Nephron progenitor cell (in vitro differentiated cells): Measurements from ENCODE around the gene MLST8.
"Not testable (repeated sequence)": the region's sequence is repeated elsewhere in the genome, so short reads cannot be mapped to it uniquely, and the experiment has no call there.

Source experiments
- DNase-seq: peaks from one replicate; pipeline ENCODE4 v3.0.0; 2021
- H3K27ac Mint-ChIP-seq: 2 replicates; pipeline ENCODE4 v1.8.0; 2021; ENCODE audit warnings: mild to moderate bottlenecking, moderate library complexity, mixed read lengths
- H3K27me3 Mint-ChIP-seq: 2 replicates; pipeline ENCODE4 v1.8.0; 2021; ENCODE audit warnings: mild to moderate bottlenecking, low read depth, mixed read lengths; ENCODE audit not compliant: poor library complexity
- H3K36me3 Mint-ChIP-seq: 2 replicates; pipeline ENCODE4 v1.8.0; 2021; ENCODE audit warnings: low read depth, mixed read lengths
- H3K4me1 Mint-ChIP-seq: 2 replicates; pipeline ENCODE4 v1.8.0; 2021; ENCODE audit warnings: mixed read lengths
- H3K4me3 Mint-ChIP-seq: 2 replicates; pipeline ENCODE4 v1.8.0; 2021; ENCODE audit warnings: mild to moderate bottlenecking, moderate library complexity, mixed read lengths
- H3K9me3 Mint-ChIP-seq: 2 replicates; pipeline ENCODE4 v1.8.0; 2021; ENCODE audit warnings: mild to moderate bottlenecking, moderate library complexity, mixed read lengths
- CTCF ChIP-seq: fragments of 200-600 bp; sonication (generic); IDR thresholded peaks from 2 replicates; pipeline ENCODE4 v1.5.0; 2021; ENCODE audit warnings: antibody characterized with exemption

The MLST8 gene

GRCh38 chr16:2238150-2238837 is 33.0 kb downstream of the MLST8 start:
- H3K27me3 Mint-ChIP-seq: peaks cover 33% of the 10 kb centered on the region
- H3K4me1 Mint-ChIP-seq: no peaks in the 10 kb centered on the region
- no peak overlapping the region for H3K27ac Mint-ChIP-seq
- no peaks in the 10 kb centered on the region for H3K9me3 Mint-ChIP-seq
- H3K36me3 Mint-ChIP-seq: peaks cover 14% of the 10 kb centered on the region
- no peak for DNase-seq
- H3K4me3 Mint-ChIP-seq: no peak overlapping the region
- TF ChIP-seq CTCF: no peak

- Mint-ChIP-seq H3K27ac (no peak overlapping the region), H3K27me3 (peaks cover 33% of the 10 kb centered on the region), H3K4me3 (no peak overlapping the region), H3K36me3 (peaks cover 14% of the 10 kb centered on the region), H3K4me1 (no peaks in the 10 kb centered on the region), H3K9me3 (no peaks in the 10 kb centered on the region)
- DNase-seq: no peak
- no peak for TF ChIP-seq CTCF
Observed at GRCh38 chr16:2238838-2239675, 33.8 kb downstream of the MLST8 start.

GRCh38 chr16:2240331-2240730 is 35.1 kb downstream of the MLST8 start:
- not testable (repeated sequence) for H3K9me3 Mint-ChIP-seq, H3K4me3 Mint-ChIP-seq, DNase-seq, H3K4me1 Mint-ChIP-seq, H3K27ac Mint-ChIP-seq
- Mint-ChIP-seq H3K27me3 (peaks cover 32% of the 10 kb centered on the region), H3K36me3 (peaks cover 16% of the 10 kb centered on the region)

DNA sequence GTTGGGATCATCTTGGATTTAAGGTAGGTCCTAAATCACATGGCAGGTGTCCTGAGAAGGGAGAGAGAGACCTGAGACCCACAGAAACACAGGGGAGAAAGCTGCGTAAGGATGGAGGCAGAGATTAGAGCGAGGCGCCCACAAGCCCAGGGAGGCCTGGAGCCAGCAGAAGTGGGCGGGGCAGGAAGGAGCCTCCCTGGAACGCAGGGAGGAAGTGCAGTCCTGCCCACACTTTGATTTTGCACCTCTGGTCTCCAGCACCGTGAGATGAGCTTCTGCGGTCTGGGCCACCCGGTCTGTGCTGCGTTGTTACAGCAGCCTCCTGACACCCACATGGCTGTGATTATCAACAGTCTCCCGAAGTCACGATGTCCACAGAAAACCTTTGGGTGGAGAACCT is 37.3 kb downstream of the MLST8 start:
- no peak for DNase-seq
- Mint-ChIP-seq H3K9me3 (no peaks in the 10 kb centered on the region), H3K27me3 (peaks cover 16% of the 10 kb centered on the region), H3K27ac (no peak overlapping the region), H3K36me3 (peaks cover 25% of the 10 kb centered on the region), H3K4me3 (no peak overlapping the region), H3K4me1 (no peaks in the 10 kb centered on the region)
- no peak for TF ChIP-seq CTCF

DNA sequence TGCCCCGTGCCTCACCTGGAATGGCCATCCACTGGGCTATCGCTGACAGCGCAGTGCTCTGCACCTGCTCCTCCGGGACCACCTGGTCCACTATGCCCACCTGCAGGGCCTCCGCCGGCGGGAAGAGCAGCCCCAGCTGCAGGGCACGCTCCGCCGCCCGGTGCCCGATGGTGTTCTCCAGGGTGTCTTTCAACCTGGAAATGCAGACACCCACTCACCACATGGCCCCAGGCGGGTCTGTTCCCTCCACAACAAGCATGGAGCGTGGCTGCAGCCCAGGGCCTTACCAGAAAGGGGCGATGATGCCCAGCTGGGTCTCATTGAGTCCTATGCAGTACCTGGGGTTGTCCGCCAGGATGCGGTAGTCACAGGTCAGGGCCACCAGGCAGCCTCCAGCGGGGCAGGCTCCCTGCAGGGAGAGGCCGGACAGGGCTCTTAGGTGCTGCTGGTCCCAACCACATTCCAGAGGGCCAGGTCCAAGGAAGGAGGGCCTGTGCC is 37.8 kb downstream of the MLST8 start:
- no peak for TF ChIP-seq CTCF
- H3K9me3 Mint-ChIP-seq: no peaks in the 10 kb centered on the region
- peaks cover 25% of the 10 kb centered on the region for H3K36me3 Mint-ChIP-seq
- no peaks in the 10 kb centered on the region for H3K4me1 Mint-ChIP-seq
- H3K27ac Mint-ChIP-seq: no peak overlapping the region
- no peak overlapping the region for H3K4me3 Mint-ChIP-seq
- H3K27me3 Mint-ChIP-seq: peaks cover 12% of the 10 kb centered on the region
- no peak for DNase-seq

GRCh38 chr16:2243781-2244180 is 38.5 kb downstream of the MLST8 start:
- H3K27me3 Mint-ChIP-seq: peaks cover 5% of the 10 kb centered on the region
- peaks cover 25% of the 10 kb centered on the region for H3K36me3 Mint-ChIP-seq
- no peak overlapping the region for H3K27ac Mint-ChIP-seq
- no peaks in the 10 kb centered on the region for H3K4me1 Mint-ChIP-seq
- no peak for DNase-seq
- no peak for TF ChIP-seq CTCF
- no peaks in the 10 kb centered on the region for H3K9me3 Mint-ChIP-seq
- no peak overlapping the region for H3K4me3 Mint-ChIP-seq
